Astrocyte of the cerebellum (primary cell): ENCODE data around the gene PBRM1.

ENCODE experiments used
- DNase-seq: peaks from one replicate; pipeline ENCODE4 v3.0.0-alpha.2; 2011; ENCODE audit warnings: low read depth
- H3K4me3 ChIP-seq: 2 replicates; pipeline ENCODE4 v1.5.1; 2011; ENCODE audit warnings: mild to moderate bottlenecking, low read depth, low read length, moderate library complexity
- CTCF ChIP-seq: IDR thresholded peaks from 2 replicates; pipeline ENCODE4 v1.5.1; 2012; ENCODE audit warnings: low read length, low read depth, moderate library complexity, mild to moderate bottlenecking; ENCODE audit errors: missing control alignments
- in situ Hi-C: cut with HindIII; loops from 2 replicates; pipeline ENCODE4 v1.10.0; 2017; ENCODE audit warnings: low sequenced_read_pairs

Gene PBRM1

DNA sequence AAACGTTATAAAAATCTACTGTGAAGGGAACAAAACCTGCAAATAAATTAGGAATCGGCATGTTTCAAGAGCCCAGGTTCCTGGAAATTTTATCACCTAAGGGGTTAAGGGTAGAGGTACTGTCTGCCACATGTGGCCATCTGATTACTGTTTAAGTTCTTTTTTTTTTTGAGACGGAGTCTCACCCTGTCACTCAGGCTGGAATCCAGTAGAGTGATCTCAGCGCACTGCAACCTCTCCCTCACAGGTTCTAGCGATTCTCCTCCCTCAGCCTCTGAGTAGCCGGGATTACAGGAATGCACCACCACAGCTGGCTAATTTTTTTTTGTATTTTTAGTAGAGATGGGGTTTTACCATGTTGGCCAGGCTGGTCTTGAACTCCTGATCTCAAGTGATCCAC lies 113.5 kb downstream of the PBRM1 start:
- in situ Hi-C loops: loop anchor here (5.0 kb wide), 2 partner anchors 35 to 100 kb away; partner anchors contain the start of gene UQCC5
- no peak for DNase-seq
- H3K4me3 ChIP-seq: no peak overlapping the region
- no peak for TF ChIP-seq CTCF

- H3K4me3 ChIP-seq: no peak overlapping the region
- no peak for TF ChIP-seq CTCF
- in situ Hi-C loops: loop anchor here (5.0 kb wide), 2 partner anchors 33 to 98 kb away; partner anchors contain the start of gene UQCC5
- DNase-seq: no peak
These were observed 115.6 kb downstream of the PBRM1 start for GRCh38 chr3:52570076-52570475.

- in situ Hi-C loops: no loop called here
- TF ChIP-seq CTCF: no peak
- H3K4me3 ChIP-seq: no peak overlapping the region
- no peak for DNase-seq
These were observed 117.6 kb downstream of the PBRM1 start for GRCh38 chr3:52568069-52568468.

GRCh38 chr3:52563984-52564383 lies 121.7 kb downstream of the PBRM1 start:
- no peak overlapping the region for H3K4me3 ChIP-seq
- in situ Hi-C loops: no loop called here
- no peak for TF ChIP-seq CTCF
- no peak for DNase-seq

GRCh38 chr3:52561028-52561747 lies 124.5 kb downstream of the PBRM1 start:
- no peak overlapping the region for H3K4me3 ChIP-seq
- in situ Hi-C loops: no loop called here
- no peak for DNase-seq
- no peak for TF ChIP-seq CTCF

DNA sequence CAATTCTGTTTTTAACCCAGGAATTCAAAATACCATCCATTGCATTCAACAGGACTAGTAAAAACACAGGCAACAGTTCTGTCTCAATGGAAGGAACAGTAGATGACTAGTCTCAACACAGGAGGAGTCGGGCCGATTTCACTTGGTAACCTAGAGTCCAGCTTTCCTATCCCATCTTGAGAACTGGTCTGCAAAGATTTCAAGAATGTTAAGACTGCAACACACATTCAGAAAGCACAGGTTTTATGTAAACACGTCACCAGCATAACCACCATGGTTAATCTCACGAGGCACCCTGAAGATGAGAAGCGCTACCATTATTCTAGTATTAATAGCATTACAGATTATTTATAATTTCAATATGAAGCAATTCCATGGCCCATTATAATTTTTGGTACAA lies 127.3 kb downstream of the PBRM1 start:
- H3K4me3 ChIP-seq: no peak overlapping the region
- no peak for TF ChIP-seq CTCF
- no peak for DNase-seq
- in situ Hi-C loops: no loop called here
